HCT116 (cell line): Measurements from ENCODE around the gene ARHGAP28. TPM values are rescaled to one million over a fixed set of nuclear protein-coding genes. Genes with fewer than 3 reads are reported as not detected.

Source experiments
- ATAC-seq: fragments of 200-7000 bp; cut with Tn5 transposase; 2 replicates; pipeline ENCODE4 v1.9.1; 2020; ENCODE audit warnings: mild to moderate bottlenecking, moderate library complexity
- BruUV-seq: library from RNA; stranded (reverse); fragments of 400-500 nt; replicated peaks from 2 replicates; lab custom pipeline; 2021; lab: Mats Ljungman, UMichigan
- CTCF ChIA-PET: fragments of 300-600 bp; sonication (Branson Sonifier 250); formaldehyde crosslinking; loops from one replicate; lab custom pipeline; 2021; ENCODE audit warnings: antibody characterized with exemption; lab: Charles Lee
- POLR2A ChIA-PET: fragments of 300-600, 350-600 bp; sonication (Branson Sonifier 250); formaldehyde crosslinking; loops from one replicate; lab custom pipeline; 2021; ENCODE audit warnings: antibody characterized with exemption; lab: Charles Lee
- RAD21 ChIA-PET, 2 experiments: fragments of 300-600 bp; sonication (Branson Sonifier 250); formaldehyde crosslinking; loops; one replicate each; lab custom pipeline; 2023; ENCODE audit warnings: low total read pairs in 2 of 2; ENCODE audit not compliant: uncharacterized antibody in 2 of 2, unreplicated experiment in 2 of 2, low non-redundant PET in 1 of 2; lab: Charles Lee
- DNase-seq: peaks from one replicate; pipeline ENCODE4 v3.0.0-alpha.2; 2010; ENCODE audit warnings: low read depth, low spot score
- H2AFZ ChIP-seq: fragments of 200-600 bp; shearing (Covaris generic), sonication (generic); 2 replicates; pipeline ENCODE4 v1.6.1; 2017; ENCODE audit warnings: low read depth, mixed run types, mixed read lengths, antibody characterized with exemption, low read length; ENCODE audit not compliant: poor library complexity, severe bottlenecking
- H3K27ac ChIP-seq: 2 replicates; pipeline ENCODE4 v1.5.1; 2012; ENCODE audit warnings: low read depth, low read length
- H3K27me3 ChIP-seq: fragments of 200-600 bp; sonication (generic); 2 replicates; pipeline ENCODE4 v1.6.1; 2016; ENCODE audit warnings: mixed run types, low read length, mixed read lengths; ENCODE audit not compliant: insufficient read depth
- H3K36me3 ChIP-seq, 2 experiments: fragments of 200-500 bp in 1 of 2; fragments of 200-600 bp in 1 of 2; sonication (Bioruptor generic) in 1 of 2; sonication (generic) in 1 of 2; 2 replicates each; pipeline versions ENCODE4 v1.5.1 to v1.6.1; 2014 to 2016; ENCODE audit warnings: low read length in 2 of 2, inconsistent platforms in 1 of 2, mixed read lengths in 1 of 2, mixed run types in 1 of 2; ENCODE audit not compliant: insufficient read depth in 2 of 2, control insufficient read depth in 1 of 2
- H3K4me1 ChIP-seq, 2 experiments: fragments of 200-600 bp in 1 of 2; sonication (generic) in 1 of 2; 2 replicates each; pipeline versions ENCODE4 v1.5.1 to v1.6.1; 2012 to 2017; ENCODE audit warnings: low read length in 2 of 2, inconsistent platforms in 1 of 2, mild to moderate bottlenecking in 1 of 2, mixed read lengths in 1 of 2, mixed run types in 1 of 2, moderate library complexity in 1 of 2; ENCODE audit not compliant: insufficient read depth in 2 of 2, control insufficient read depth in 1 of 2
- H3K4me2 ChIP-seq: fragments of 200-600 bp; sonication (generic); 2 replicates; pipeline ENCODE4 v1.6.1; 2017; ENCODE audit warnings: mixed run types, low read length, mixed read lengths
- H3K4me3 ChIP-seq, 2 experiments: fragments of 200-600 bp in 1 of 2; sonication (generic) in 1 of 2; replicated peaks in 1 of 2; 2 replicates each; pipeline ENCODE4 v1.5.1; 2011 to 2016; ENCODE audit warnings: low read length in 2 of 2, control low read depth in 1 of 2, low read depth in 1 of 2, mild to moderate bottlenecking in 1 of 2, mixed read lengths in 1 of 2, mixed run types in 1 of 2
- H3K79me2 ChIP-seq: fragments of 200-600 bp; sonication (generic); 2 replicates; pipeline ENCODE4 v1.6.1; 2017; ENCODE audit warnings: mild to moderate bottlenecking, mixed run types, low read length, moderate library complexity, mixed read lengths; ENCODE audit not compliant: insufficient read depth
- H3K9ac ChIP-seq: fragments of 200-600 bp; sonication (generic); 2 replicates; pipeline ENCODE4 v1.6.1; 2016; ENCODE audit warnings: low read length, mixed read lengths
- H3K9me2 ChIP-seq: fragments of 200-600 bp; sonication (generic), shearing (Covaris generic); 2 replicates; pipeline ENCODE4 v1.6.1; 2017; ENCODE audit warnings: mixed run types, mild to moderate bottlenecking, moderate library complexity; ENCODE audit not compliant: insufficient read depth
- H3K9me3 ChIP-seq, 2 experiments: fragments of 200-500 bp in 1 of 2; fragments of 200-600 bp in 1 of 2; sonication (Bioruptor generic) in 1 of 2; sonication (generic) in 1 of 2; 2 replicates each; pipeline ENCODE4 v1.6.1; 2014 to 2017; ENCODE audit warnings: low read length in 2 of 2, mixed read lengths in 2 of 2, inconsistent platforms in 1 of 2, low read depth in 1 of 2, mild to moderate bottlenecking in 1 of 2, mixed run types in 1 of 2, moderate library complexity in 1 of 2; ENCODE audit not compliant: control insufficient read depth in 1 of 2, insufficient read depth in 1 of 2
- H4K20me1 ChIP-seq: fragments of 200-600 bp; sonication (generic), shearing (Covaris generic); 2 replicates; pipeline ENCODE4 v1.6.1; 2017; ENCODE audit warnings: mixed run types, mild to moderate bottlenecking, moderate library complexity; ENCODE audit not compliant: insufficient read depth
- EGR1 ChIP-seq: IDR thresholded peaks from 2 replicates; pipeline ENCODE4 v1.6.1; 2012; ENCODE audit warnings: low read depth
- JUND ChIP-seq: IDR thresholded peaks from 2 replicates; pipeline ENCODE4 v1.6.1; 2012
- RAD21 ChIP-seq: IDR thresholded peaks from 2 replicates; pipeline ENCODE4 v1.6.1; 2012; ENCODE audit warnings: low read depth, mild to moderate bottlenecking
- YY1 ChIP-seq: IDR thresholded peaks from 2 replicates; pipeline ENCODE4 v1.6.1; 2011; ENCODE audit warnings: low read length, low read depth, moderate library complexity, mild to moderate bottlenecking; ENCODE audit not compliant: insufficient replicate concordance; ENCODE audit errors: extremely low read depth
- ZFX ChIP-seq: fragments of 450-650 bp; IDR thresholded peaks from 2 replicates; pipeline ENCODE4 v1.6.1; 2017
- ZNF274 ChIP-seq: fragments of 200-500 bp; sonication (Bioruptor generic); IDR thresholded peaks from 2 replicates; pipeline ENCODE4 v1.6.1; 2014; ENCODE audit warnings: mild to moderate bottlenecking, low read depth, low read length, inconsistent platforms
- intact Hi-C: fragments of 100-400 bp; cut with micrococcal nuclease; formaldehyde crosslinking; loops from 2 replicates; pipeline ENCODE4 v1.10.0; 2022
- total RNA-seq: library from RNA; stranded (reverse); gene quantifications from one replicate; pipeline ENCODE4 v1.2.1, GENCODE V29; 2021; ENCODE audit not compliant: unreplicated experiment
- TF ChIP-seq, protein P1 (sequence below): IDR thresholded peaks from 2 replicates; pipeline ENCODE4 v1.6.1; 2012; ENCODE audit warnings: low read depth
- TF ChIP-seq, protein P2 (sequence below), 3 experiments: fragments of 200-600 bp in 1 of 3; sonication (generic) in 1 of 3; IDR thresholded peaks in 2 of 3; conservative IDR thresholded peaks in 1 of 3; 2 replicates each; pipeline ENCODE4 v1.5.1; 2012 to 2017; ENCODE audit warnings: low read depth in 2 of 3, low read length in 2 of 3, antibody characterized with exemption in 1 of 3, borderline replicate concordance in 1 of 3, control low read depth in 1 of 3, mild to moderate bottlenecking in 1 of 3, mixed read lengths in 1 of 3, mixed run types in 1 of 3, moderate library complexity in 1 of 3; ENCODE audit not compliant: insufficient read depth in 1 of 3

ARHGAP28 gene
- total RNA-seq, 1 experiment from 2014 or later, result not detected

DNA sequence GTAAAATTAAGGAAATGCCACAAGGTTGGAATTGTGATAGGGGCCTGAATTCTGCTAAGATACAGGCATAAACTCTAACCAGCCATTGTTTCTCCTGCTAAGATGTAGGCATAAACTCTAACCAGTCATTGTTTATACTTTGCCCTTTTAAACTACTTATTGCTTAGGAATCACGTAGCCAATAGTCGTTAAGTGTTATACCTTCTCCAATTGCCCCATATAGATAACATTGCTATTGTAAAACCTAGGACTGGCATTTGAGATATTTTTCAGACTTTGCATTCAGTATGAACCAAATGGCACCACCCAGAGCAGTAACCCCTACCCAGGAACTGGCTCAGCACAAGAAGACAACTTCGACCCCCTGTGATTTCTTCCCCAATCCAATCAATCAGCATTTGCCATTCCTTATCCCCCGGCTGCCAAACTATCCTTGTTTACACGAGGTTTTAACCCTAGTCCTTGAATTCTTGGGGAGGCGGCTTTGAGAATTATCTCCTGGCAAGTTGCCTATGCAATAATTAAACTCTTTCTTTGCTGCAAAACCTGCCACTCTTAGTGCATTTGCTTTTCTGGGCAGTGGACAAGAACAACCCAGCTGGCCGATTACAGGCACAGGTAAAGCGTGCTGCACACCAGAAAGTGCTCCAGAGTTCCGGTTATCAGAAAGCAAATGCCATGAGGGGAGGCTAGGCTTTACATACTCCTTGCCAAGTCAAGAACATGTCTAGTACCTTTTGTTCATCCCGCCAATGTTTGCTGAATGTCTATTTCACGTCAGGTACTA is 220.5 kb downstream of the ARHGAP28 start:
- BruUV-seq, result no TSS peak
- H3K4me1 ChIP-seq, result no peaks in the 10 kb centered on the region
- no peak overlapping the region for H3K4me2 ChIP-seq
- intact Hi-C loops, result no loop called here
- H3K27me3 ChIP-seq, result no peaks in the 10 kb centered on the region
- TF ChIP-seq EGR1 (no peak), ZFX (no peak), YY1 (no peak), ZNF274 (no peak), RAD21 (no peak), JUND (no peak)
- TF ChIP-seq, protein P1, sequence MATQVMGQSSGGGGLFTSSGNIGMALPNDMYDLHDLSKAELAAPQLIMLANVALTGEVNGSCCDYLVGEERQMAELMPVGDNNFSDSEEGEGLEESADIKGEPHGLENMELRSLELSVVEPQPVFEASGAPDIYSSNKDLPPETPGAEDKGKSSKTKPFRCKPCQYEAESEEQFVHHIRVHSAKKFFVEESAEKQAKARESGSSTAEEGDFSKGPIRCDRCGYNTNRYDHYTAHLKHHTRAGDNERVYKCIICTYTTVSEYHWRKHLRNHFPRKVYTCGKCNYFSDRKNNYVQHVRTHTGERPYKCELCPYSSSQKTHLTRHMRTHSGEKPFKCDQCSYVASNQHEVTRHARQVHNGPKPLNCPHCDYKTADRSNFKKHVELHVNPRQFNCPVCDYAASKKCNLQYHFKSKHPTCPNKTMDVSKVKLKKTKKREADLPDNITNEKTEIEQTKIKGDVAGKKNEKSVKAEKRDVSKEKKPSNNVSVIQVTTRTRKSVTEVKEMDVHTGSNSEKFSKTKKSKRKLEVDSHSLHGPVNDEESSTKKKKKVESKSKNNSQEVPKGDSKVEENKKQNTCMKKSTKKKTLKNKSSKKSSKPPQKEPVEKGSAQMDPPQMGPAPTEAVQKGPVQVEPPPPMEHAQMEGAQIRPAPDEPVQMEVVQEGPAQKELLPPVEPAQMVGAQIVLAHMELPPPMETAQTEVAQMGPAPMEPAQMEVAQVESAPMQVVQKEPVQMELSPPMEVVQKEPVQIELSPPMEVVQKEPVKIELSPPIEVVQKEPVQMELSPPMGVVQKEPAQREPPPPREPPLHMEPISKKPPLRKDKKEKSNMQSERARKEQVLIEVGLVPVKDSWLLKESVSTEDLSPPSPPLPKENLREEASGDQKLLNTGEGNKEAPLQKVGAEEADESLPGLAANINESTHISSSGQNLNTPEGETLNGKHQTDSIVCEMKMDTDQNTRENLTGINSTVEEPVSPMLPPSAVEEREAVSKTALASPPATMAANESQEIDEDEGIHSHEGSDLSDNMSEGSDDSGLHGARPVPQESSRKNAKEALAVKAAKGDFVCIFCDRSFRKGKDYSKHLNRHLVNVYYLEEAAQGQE, result no peak
- TF ChIP-seq, protein P2, sequence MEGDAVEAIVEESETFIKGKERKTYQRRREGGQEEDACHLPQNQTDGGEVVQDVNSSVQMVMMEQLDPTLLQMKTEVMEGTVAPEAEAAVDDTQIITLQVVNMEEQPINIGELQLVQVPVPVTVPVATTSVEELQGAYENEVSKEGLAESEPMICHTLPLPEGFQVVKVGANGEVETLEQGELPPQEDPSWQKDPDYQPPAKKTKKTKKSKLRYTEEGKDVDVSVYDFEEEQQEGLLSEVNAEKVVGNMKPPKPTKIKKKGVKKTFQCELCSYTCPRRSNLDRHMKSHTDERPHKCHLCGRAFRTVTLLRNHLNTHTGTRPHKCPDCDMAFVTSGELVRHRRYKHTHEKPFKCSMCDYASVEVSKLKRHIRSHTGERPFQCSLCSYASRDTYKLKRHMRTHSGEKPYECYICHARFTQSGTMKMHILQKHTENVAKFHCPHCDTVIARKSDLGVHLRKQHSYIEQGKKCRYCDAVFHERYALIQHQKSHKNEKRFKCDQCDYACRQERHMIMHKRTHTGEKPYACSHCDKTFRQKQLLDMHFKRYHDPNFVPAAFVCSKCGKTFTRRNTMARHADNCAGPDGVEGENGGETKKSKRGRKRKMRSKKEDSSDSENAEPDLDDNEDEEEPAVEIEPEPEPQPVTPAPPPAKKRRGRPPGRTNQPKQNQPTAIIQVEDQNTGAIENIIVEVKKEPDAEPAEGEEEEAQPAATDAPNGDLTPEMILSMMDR (IDR thresholded peaks at IDR 0.05 in 2 of 3, conservative IDR thresholded peaks at IDR 0.05 in 1 of 3; ENCODE audit: borderline replicate concordance in 1 of 3, insufficient read depth in 1 of 3, low read depth in 2 of 3, low read length in 2 of 3), result no peak
- TF ChIP-seq, all 23 proteins: peak for 0
- no peak for DNase-seq
- Histone ChIP-seq H3K9me3 (peaks cover 0 to 23% of the 10 kb centered on the region in 2 experiments; a peak in 2 of 4 replicates), H3K9me2 (no peaks in the 10 kb centered on the region), H3K4me3 (no peak overlapping the region), H3K79me2 (no peaks in the 10 kb centered on the region), H3K9ac (no peak overlapping the region), H4K20me1 (no peaks in the 10 kb centered on the region), H3K36me3 (no peaks in the 10 kb centered on the region), H3K27ac (no peak overlapping the region), H2AFZ (no peak overlapping the region)
- CTCF ChIA-PET, result no interaction called here
- RAD21 ChIA-PET, result no interaction called here
- POLR2A ChIA-PET, result no interaction called here
- no peak for ATAC-seq
